ENCODE data around the gene SV2C.
A peak's percentile ranks its signal among the peaks of the same experiment; 100 is the strongest.

Gene SV2C

GRCh38 chr5:76250463-76250862, 167.3 kb downstream of the SV2C start:
- no peak for DNase-seq (ENCODE audit: low spot score)

GRCh38 chr5:76251656-76252055, 168.5 kb downstream of the SV2C start:
- no peak for DNase-seq (ENCODE audit: low spot score)

- peak; percentile 49 for DNase-seq (ENCODE audit: low spot score)
Observed at GRCh38 chr5:76252437-76252836, 169.3 kb downstream of the SV2C start.

- peak; percentile 75 for DNase-seq (ENCODE audit: low spot score)
Observed at GRCh38 chr5:76256116-76256889, 173.1 kb downstream of the SV2C start.

- no peak for DNase-seq (ENCODE audit: low spot score)
Observed at GRCh38 chr5:76257225-76257833, 174.1 kb downstream of the SV2C start.

GRCh38 chr5:76257897-76258296, 174.7 kb downstream of the SV2C start:
- no peak for DNase-seq (ENCODE audit: low spot score)

GRCh38 chr5:76264681-76265080, 181.5 kb downstream of the SV2C start:
- no peak for DNase-seq (ENCODE audit: low spot score)

- no peak for DNase-seq (ENCODE audit: low spot score)
Observed at GRCh38 chr5:76269259-76269931, 186.2 kb downstream of the SV2C start.

GRCh38 chr5:76269932-76270610, 186.9 kb downstream of the SV2C start:
- no peak for DNase-seq (ENCODE audit: low spot score)

GRCh38 chr5:76271836-76272235, 188.7 kb downstream of the SV2C start:
- no peak for DNase-seq (ENCODE audit: low spot score)

- DNase-seq (ENCODE audit: low spot score) = no peak
Observed at GRCh38 chr5:76273206-76273885, 190.2 kb downstream of the SV2C start.

GRCh38 chr5:76274571-76274970, 191.4 kb downstream of the SV2C start:
- DNase-seq (ENCODE audit: low spot score) = no peak

GRCh38 chr5:76277736-76278135, 194.6 kb downstream of the SV2C start:
- DNase-seq (ENCODE audit: low spot score) = no peak

- no peak for DNase-seq (ENCODE audit: low spot score)
Observed at GRCh38 chr5:76278261-76278789, 195.1 kb downstream of the SV2C start.

- no peak for DNase-seq (ENCODE audit: low spot score)
Observed at GRCh38 chr5:76280494-76280893, 197.3 kb downstream of the SV2C start.

GRCh38 chr5:76283670-76284069, 200.5 kb downstream of the SV2C start:
- DNase-seq (ENCODE audit: low spot score) = no peak

GRCh38 chr5:76289692-76290091, 206.5 kb downstream of the SV2C start:
- no peak for DNase-seq (ENCODE audit: low spot score)

GRCh38 chr5:76290321-76290757, 207.2 kb downstream of the SV2C start:
- DNase-seq (ENCODE audit: low spot score) = no peak

- peak; percentile 7 for DNase-seq (ENCODE audit: low spot score)
Observed at GRCh38 chr5:76291305-76292077, 208.3 kb downstream of the SV2C start.

- DNase-seq (ENCODE audit: low spot score) = no peak
Observed at GRCh38 chr5:76292620-76293322, 209.6 kb downstream of the SV2C start.

Data from SW480 (cell line).